Measurements from ENCODE around the gene WFDC1.

The WFDC1 gene

DNA sequence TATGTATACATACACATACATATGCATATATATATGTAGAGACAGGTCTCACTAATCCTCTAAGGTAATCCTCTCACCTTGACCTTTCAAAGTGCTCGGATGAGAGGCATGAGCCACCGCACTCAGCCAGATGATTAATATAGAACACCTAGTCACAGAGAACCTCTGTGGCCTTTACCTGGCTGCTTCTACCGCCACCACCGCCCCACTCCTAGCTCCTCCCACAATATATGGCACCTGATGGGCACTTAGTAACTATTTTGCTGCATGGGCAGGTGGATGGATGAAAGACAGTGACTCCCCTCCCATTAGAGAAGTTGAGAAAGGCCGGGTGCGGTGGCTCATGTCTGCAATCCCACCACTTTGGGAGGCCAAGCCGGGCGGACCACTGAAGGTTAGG lies 57.0 kb downstream of the WFDC1 start:
- no peak for DNase-seq (ENCODE audit: low read depth)

DNA sequence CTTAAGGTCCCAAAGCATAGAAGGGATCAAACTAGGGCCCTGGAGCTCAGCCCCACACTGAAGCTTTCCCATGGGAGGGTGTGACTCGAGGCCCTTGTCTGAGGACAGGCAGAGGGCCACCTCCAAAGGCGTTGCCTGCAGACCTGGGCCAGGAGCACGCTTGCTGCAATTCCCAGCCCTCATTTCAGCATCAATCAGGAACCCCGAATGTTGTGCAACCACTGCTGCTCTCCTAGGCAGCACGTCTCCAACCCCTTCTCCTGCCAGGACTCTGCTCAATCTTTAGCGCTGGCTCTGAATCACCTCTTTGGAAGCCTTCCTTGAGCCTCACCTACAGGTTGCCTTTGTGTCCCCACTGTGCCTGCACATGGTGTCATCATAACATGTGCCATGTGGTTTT lies 59.6 kb downstream of the WFDC1 start:
- no peak for DNase-seq (ENCODE audit: low read depth)

DNA sequence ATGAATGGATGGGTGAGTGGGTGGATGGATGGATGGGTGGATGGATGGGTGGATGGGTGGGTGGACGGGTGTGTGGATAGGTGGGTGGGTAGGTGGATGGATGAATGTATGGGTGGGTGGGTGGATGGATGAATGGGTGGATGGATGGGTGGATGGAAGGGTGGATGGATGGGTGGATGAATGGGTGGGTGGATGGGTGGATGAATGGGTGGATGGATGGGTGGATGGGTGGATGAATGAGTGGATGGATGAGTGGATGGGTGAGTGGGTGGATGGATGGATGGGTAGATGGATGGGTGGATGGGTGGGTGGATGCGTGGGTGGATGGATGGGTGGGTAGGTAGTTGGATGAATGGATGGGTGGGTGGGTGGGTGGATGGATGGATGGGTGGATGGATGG lies 60.5 kb downstream of the WFDC1 start:
- no peak for DNase-seq (ENCODE audit: low read depth)

DNA sequence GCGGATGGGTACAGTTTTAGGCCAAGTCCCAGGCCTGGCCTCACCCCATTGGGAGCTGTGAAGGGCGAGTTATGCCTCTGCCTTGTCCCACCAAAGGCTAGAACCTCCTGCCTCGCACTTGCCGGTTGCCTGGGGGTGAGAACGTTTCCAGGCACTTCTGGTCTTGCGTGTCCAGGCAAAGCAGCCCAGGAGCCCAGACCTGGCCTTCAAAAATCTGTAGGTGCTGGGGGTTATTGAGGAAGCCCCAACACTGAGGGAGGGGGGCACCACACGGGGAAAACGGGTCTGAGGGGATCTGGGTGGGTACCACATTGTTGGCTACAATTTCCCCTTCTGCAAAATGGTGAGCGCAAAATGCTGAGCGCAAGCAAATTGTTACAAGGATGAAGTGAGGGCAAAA lies 61.5 kb downstream of the WFDC1 start:
- no peak for DNase-seq (ENCODE audit: low read depth)

DNA sequence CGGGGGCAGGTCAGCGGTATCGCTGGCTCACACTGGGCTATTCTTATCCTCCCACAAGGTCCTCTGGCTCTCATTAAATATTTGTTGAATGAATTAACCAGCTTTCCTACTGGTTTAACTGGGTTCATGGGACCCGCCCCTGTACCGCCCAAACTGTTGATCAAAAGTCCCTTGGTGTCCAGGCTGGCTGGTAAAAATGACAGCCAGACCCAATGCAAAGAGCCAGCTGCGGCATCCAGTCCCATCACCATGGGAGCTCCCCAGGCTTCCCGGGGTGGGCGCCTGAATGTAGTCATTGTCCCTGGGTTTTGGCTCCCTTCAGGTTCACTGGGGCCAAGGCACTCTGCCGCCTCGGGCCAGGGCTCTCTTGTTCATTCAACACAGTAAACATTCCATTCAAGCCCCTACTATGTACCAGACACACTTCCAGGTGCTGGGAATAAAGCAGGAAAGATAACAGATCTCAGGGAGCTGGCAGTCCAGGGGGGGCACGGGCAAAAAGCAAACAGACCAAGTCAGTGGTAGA lies 62.0 kb downstream of the WFDC1 start:
- no peak for DNase-seq (ENCODE audit: low read depth)

DNA sequence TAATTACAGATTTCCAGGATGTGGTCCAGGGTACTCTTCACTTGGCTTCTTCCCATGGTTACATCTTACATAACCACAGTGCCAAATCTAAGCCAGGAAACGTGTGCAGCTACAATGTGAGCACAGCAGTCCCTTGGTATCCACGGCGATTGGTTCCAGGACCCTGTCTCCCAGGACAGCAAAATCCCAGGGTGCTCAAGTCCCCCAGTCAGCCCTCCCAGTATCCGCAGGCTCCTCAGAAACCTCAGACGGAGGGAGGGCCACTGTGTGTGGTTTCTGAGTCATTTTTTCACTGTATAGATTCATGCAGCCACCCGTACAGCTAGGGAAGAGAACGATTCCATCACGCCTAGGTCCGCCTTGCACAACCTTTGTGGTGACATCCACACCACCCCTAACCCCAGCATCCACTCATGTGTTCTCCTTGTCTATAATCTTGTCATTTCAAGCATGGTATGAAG lies 62.5 kb downstream of the WFDC1 start:
- no peak for DNase-seq (ENCODE audit: low read depth)

DNA sequence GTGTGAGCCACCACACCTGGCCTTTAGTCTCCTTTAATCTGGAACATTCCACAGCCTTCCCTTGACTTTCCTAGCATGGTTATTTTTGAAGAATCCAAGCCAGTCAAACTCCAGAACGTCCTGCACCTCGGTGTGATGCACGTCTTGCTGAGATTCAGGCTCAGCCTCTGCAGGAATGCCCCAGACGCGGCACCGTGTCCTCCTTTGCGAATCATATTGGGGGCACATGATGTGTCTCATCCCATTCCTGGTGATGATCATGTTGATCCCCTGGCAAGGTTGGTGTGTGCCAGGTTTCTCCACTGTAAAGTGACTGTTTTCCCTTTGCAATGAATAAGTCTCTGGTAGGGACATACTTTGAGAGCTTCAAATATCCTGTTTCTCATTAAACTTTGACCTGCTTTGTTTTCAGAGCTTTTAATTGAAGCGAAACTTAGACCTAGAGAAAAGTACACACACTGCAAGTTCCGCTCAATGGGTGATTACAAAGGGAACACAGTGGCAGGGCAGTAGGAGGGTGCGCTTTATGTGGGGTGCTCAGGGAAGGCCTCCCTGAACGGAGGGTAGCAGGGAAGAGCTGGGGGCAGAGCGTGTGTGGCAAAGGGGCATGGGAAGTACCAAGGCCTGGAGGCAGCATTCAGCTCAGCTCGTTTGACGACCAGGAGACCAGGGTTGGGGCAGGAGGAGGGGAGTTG lies 64.1 kb downstream of the WFDC1 start:
- DNase-seq (ENCODE audit: low read depth): no peak

DNA sequence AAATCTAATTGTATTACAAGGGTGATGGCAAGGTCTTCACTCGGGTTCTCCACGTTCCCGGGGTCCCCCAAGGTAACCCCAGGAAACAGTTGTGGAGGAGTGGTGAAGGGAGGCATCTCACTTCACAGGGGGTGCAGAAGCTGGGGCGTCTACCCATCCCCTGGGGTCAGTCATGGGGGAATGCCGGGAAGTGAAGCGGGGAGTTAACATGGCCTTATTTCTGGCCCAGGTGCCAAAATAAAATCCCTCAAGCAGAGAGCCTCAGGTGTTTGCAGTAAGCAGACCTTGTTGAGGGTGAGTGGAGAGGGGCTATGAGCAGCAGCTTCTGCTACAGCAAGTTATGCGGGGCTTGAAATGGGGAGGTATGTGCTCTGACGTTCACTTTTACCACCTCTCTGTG lies 64.6 kb downstream of the WFDC1 start:
- DNase-seq (ENCODE audit: low read depth): no peak

DNA sequence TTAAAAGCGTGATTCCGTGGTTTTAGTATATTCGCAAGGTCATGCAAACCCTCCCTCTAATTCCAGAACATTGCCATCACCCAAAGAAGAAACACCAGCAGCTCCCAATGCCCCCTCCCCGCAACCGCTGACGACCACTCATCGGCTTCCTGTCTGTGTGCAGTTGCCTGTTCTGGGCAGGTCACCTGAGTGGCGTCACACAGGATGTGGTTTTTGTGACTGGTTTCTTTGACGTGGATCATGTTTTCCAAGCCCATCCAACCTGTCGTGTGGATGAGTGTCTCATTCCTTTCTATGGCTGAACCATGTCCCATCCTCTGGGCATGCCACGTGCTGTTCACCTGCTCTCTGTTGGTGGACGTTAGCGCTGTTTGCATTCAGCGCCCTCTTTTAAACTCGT lies 65.5 kb downstream of the WFDC1 start:
- no peak for DNase-seq (ENCODE audit: low read depth)

DNA sequence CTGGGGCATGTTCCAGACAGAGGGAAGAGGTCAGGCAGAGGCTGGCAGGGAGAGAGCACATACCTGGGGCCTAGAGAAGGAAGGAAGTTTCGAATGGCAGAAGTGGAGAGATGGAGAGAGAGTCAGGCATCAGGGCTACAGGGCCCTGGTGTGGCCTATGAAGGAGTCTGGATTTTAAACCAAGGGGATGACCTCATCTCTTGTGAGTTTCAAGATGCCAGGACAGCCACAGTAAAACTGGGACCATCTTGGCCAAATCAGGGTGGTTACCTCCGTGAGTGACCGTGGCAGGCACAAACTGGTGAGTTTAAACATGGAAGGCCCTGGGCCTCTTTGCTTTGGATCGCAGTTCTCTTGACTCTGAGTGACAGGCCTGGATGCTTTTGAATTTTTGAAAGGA lies 66.1 kb downstream of the WFDC1 start:
- DNase-seq (ENCODE audit: low read depth): no peak

DNA sequence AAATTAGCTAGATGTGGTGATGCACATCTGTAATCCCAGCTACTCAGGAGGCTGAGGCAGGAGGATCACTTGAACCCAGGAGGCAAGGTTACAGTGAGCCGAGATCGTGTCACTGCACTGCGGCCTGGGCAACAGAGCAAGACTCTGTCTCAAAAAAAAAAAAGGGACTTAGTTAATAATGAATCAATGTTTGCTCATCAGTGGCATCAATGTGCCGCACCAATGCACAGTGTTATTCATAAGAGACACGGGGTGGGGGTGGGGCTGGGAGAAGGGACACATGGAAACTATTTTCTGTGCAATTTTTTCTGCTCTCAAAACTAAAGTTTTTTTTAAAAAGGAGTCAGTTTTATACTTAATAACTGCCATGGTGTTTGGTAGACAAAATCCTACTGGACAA lies 66.9 kb downstream of the WFDC1 start:
- DNase-seq (ENCODE audit: low read depth): no peak

DNA sequence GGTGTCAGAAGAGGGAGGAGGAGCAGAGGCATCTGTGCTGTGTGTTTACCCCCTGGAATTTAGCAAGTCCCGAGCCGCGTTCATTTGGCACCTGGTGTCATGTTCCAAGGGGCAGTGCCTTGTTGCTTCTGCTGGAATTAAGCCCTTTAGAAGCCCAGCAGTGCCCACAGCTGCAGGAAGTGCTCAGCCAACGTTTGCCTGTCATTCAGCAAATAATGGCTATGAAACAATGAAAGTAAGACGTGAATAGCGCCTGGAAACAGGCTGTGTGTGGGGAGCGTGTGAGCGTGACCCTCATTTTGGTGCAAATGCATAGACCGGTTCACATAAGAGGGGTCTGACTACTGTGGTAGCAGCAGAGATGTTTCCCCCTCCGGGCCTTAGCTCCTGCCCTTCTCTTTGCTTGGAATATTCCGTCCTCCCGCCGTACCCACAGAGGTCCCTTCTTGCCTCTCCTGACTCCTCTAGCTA lies 67.8 kb downstream of the WFDC1 start:
- DNase-seq (ENCODE audit: low read depth): no peak

DNA sequence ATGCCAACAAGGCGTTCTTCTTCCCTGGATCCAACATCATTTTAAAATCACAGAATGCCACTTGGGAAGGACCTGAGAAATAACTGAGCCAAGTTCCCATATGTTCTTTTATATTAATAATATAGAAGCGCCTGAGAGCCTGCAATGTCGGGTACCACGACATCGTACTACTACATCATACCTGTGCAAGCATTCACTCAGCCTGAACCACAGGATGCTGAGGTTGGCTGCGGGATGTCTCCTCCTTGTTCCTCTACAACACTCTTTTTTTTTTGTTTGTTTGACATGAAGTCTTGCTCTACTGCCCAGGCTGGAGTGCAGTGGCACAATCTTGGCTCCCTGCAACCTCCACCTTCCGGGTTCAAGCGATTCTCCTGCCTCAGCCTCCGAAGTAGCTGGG lies 71.5 kb downstream of the WFDC1 start:
- no peak for DNase-seq (ENCODE audit: low read depth)

DNA sequence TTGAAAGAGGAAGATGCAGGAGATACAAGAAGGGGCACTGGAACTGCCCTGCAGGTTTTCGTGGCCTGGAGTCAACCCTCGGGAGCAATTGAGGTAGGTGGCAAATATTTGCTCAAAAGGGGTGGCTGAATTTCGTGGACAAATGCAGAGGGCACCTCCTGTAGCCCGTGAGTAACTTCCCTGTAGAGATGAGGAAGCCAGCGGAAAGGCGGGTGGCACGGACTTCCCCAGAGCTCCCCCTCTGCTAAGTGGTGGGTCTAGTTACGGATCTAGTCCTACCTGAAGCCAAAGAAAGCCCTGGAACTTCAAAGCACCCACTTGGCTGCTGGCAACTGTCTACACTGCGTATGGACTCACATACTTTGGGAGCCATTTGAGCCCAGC lies 72.6 kb downstream of the WFDC1 start:
- DNase-seq (ENCODE audit: low read depth): no peak

DNA sequence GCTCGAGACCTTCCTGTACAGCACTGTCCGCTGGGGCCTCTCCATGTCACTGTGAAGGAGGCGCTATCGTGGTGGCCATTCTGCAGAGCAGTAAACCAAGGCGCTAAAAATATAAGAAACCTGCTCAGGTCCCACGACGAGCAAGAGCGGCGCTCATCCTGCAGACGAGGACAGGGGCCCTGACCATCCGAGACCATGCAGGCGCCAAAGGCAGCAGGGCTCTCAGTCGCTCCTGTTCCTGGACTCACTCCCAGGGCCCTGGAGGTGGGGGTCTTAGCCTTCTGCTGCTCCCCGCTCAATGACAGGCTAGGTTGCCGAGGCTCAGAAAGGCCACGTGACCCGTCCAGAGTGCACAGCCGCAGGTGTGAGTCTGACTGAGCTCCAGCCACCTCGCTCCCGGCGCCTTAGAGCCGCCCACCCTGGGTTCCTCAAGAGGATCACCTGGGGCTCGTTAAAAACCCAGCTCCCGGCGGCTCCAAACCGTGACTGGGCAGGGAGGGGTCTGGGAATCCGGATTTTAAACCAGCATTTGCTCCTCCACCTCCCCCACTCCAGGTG lies 73.2 kb downstream of the WFDC1 start:
- no peak for DNase-seq (ENCODE audit: low read depth)

DNA sequence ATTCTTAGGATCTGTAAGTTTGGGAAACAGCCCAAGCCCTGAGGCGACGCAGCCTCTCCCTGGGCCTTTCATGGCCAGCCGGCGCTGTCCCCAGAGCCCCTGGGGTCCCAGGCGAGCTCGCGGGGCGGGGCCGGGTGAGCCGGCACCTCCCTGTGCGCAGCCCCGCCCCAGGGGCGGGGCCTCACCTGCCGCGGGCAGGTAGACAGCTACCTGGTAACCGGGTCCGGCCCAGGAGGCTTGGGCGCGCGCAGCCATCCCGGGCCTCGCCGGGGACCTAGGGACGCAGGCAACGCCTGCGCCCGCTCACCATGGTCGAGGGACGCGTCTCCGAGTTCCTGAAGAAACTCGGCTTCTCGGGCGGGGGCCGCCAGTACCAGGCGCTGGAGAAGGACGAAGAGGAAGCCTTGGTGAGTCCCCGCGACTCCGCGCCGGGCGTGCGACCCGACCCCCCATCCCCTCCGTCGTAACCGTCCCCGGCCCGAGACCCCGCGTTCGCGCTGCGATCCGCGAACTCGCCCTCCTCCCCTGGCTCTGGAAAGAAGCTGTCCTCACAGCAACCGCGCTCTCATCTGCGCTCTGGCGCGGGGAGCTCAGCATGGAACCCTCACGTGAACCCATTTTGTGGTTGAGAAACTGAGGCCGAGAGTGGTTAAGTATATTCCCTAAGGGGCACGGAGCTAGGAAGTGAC lies 73.8 kb downstream of the WFDC1 start, which contains the start of gene ATP2C2:
Gene ATP2C2 (plus strand): TSS at position 231 of the 689 bp plus-strand sequence. CDS start 78 bp downstream, at position 309.
- DNase-seq (ENCODE audit: low read depth): no peak

DNA sequence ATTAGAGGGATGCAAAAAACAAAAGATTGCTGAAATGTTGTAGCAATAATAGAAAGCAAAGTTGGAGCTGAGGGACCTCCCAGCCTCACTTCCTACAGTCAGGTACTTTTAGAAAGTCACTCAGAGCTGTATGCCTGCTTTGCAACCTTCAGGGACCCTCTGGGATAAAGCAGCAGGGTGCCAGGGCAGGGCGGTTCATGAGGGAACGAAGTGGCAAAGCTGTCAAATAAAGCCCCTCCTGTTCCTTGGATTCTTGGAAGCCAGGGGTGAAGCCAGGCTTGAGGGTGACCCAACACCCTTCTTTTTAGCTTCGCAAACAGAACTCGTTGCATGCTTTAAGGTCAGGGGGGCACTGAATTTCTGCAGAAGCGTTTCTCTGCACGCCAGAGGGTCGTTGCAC lies 74.4 kb downstream of the WFDC1 start:
- no peak for DNase-seq (ENCODE audit: low read depth)

DNA sequence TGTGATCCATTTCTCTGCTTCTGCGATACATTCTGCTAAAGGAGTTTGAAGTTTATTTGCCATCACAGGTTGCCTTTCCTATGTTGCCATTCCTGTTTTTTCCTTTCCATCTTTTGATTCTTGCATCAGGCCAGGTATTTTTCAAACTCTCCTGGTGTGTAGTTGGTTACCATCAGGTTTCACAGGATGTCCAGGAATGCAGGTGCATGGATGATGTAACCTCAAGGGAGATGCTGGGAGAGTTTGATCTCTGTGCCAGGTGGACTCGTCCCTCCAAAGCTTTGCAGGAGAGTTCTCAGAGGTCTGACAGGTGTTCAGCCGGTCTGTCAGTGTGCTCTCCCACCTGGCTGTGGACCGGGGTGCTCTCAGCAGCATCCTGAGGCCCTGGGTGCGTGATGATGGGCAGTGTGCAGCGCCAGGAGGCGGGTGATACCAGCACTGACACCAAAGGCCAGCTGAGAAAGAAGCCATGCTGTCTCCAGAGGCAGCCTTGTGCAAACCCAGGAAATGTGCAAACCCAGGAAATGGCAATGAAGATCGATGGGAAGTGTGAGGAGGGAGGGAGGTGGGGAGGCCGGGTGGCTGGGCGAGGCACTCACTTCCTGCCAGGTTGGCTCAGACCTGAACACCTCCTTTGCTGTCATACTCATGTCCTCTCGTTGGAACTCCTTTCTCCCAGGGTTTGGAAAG lies 75.4 kb downstream of the WFDC1 start:
- no peak for DNase-seq (ENCODE audit: low read depth)

DNA sequence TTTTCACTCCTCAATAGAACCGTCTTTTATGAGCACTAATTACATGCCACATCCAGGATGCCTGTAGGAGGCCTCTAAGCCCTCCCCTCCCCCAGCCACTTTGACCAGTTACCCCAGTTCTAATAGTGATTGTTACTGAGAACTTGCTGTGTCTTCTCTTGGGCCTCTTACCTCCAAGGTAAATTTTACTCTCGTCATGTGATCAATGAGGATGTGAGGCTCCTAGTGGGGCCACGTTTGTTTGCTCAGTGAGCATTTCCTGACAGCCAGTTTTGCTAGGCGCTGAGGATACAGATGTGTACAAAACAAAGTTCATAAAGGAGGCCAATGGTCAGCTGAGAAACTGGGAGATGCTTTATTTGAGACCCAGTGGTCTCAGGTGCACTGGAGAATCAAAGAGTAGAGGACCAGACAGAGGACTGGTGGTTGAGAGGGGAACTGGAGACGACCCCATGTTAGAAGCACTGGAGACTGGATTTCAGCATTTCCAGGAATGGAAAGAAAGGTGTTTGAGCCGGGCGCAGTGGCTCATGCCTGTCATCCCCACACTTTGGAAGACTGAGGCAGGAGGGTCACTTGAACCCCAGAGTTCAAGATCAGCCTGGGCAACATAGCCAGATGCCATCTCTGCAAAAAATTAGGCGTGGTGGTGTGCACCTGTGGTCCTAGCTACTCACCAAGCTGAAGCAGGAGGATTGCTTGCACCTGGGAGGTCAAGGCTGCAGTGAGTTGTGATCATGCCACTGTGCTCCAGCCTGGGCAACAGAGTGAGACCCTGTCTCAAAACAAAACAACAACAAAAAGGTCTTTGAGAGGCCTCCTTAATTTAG lies 76.3 kb downstream of the WFDC1 start:
- DNase-seq (ENCODE audit: low read depth): no peak

DNA sequence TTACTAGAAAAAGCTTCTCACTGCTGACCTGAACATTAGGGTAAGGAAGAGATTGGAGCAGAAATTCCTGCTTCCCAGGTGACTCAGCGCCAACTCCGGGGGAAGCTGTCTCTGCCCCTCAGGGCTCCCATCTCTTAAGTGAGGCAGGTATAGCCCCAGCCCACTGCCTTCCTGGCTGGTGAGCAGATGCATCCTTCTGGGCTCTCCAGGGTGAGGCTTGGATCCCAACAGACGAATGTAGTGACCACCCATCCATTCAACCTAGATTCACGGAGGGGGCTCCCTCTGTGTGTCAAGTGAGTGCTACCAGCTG lies 76.8 kb downstream of the WFDC1 start:
- no peak for DNase-seq (ENCODE audit: low read depth)

DNA sequence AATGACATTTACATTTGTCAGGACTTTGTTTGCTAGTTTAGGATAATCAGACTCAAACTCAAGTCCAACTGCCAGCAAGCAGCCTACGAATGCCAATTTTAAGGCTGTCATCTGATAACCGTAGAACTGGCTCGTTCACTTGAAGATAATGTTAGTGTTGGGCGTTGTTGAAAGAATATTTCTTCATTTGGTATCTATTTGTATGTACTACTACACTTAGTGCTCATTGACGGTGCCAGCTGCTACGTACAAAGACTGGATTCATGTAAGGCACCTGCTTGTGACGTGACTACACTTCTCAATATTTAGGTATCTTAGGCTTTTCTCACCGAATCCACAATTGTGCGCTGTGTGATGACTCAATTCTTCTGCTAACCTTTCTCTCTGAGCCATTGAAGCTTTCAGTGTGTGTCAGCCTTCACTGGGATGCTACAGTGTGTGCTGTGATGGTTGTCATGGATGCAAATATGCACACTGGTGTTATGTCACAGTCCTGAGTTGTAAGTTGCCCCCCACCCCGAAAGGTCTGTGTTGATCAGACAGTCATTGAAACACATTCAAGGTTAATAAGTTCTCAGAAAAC lies 79.3 kb downstream of the WFDC1 start:
- DNase-seq (ENCODE audit: low read depth): no peak

All from GM04504 (cell line).